ENCODE results near the gene GALNT16. TPM values are rescaled to one million over a fixed set of nuclear protein-coding genes. Genes with fewer than 3 reads are reported as not detected.

GALNT16 gene
- total and polyA plus RNA-seq, 2 donors (not counting 1 experiment from before 2014, with no cell fraction given): 0.09 to 3.4 TPM

DNA sequence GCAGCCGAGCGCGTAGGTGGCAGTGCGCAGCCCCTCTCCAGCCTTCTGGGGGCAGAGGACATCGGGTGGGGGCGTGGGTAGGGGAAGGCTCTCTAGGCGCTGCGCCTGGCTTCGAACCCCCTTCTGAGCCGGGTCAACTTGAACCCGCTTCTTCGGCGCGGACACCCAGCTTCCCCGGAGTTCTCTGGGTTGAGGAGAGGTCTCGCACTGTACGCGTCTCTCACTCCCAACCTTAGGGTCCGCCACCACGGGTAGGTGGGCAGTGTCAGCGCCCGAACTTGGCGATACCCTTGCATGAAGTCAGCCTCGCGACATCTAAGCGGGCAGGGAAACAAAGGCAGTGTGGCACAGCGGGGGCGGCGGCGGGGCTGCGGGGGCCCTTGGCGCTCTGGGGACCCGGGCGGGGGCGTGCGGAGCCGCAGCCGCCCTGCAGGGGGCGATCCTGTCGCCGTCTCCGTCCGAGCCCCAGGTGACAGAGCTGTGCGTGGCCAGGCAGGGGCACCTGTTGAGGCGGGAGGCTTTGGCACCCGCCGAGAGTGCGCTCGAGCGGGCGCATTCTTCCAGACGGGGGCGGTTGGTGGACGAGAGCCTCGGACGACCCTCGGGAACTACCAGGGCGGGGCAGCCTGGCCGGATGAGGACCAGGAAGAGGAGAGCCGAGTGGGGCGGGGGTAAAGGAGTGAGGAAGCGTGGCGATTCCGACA is 1.1 kb downstream of the GALNT16 start:
- no peaks in the 10 kb centered on the region for H4K20me1 ChIP-seq (ENCODE audit: control insufficient read depth, insufficient read depth, low read length, poor library complexity, severe bottlenecking)
- H3K27me3 Mint-ChIP-seq: peaks cover 58% of the 10 kb centered on the region
- no peaks in the 10 kb centered on the region for H3K9me3 Mint-ChIP-seq (ENCODE audit: insufficient read depth)
- H3K27ac ChIP-seq (ENCODE audit: low read length in 2 of 2): no peak overlapping the region
- H3K4me2 ChIP-seq (replicated peaks; ENCODE audit: low read depth, low read length, poor library complexity, severe bottlenecking): peak overlapping the region; percentile 81
- H3K4me1 Mint-ChIP-seq: peaks cover 14% of the 10 kb centered on the region
- ATAC-seq (ENCODE audit: low read depth) (peak; percentile 79), DNase-seq (peak; percentile 60)
- intact Hi-C loops (cut with micrococcal nuclease): loop anchor here (1.0 kb wide), 1 partner anchor 199 kb away; no protein-coding TSS in a partner anchor
- peaks cover 0 to 75% (median 19%) of the 10 kb centered on the region in 4 experiments for H3K27me3 ChIP-seq (replicated peaks in 1 of 4; ENCODE audit: control extremely low read depth in 1 of 4, control insufficient read depth in 3 of 4, insufficient read depth in 4 of 4, low read length in 3 of 4)
- peak overlapping the region; percentile 78 for H3K4me3 Mint-ChIP-seq
- peak overlapping the region; percentile 60 for H2AFZ ChIP-seq (ENCODE audit: insufficient read depth, low read depth, low read length, poor library complexity, severe bottlenecking)
- TF ChIP-seq, protein P1, sequence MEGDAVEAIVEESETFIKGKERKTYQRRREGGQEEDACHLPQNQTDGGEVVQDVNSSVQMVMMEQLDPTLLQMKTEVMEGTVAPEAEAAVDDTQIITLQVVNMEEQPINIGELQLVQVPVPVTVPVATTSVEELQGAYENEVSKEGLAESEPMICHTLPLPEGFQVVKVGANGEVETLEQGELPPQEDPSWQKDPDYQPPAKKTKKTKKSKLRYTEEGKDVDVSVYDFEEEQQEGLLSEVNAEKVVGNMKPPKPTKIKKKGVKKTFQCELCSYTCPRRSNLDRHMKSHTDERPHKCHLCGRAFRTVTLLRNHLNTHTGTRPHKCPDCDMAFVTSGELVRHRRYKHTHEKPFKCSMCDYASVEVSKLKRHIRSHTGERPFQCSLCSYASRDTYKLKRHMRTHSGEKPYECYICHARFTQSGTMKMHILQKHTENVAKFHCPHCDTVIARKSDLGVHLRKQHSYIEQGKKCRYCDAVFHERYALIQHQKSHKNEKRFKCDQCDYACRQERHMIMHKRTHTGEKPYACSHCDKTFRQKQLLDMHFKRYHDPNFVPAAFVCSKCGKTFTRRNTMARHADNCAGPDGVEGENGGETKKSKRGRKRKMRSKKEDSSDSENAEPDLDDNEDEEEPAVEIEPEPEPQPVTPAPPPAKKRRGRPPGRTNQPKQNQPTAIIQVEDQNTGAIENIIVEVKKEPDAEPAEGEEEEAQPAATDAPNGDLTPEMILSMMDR (IDR thresholded peaks at IDR 0.05): peak; percentile 65
- TF ChIP-seq EZH2 (IDR thresholded peaks at IDR 0.05; ENCODE audit: borderline replicate concordance, insufficient read depth, low read depth, low read length, poor library complexity, severe bottlenecking): no peak
- no peaks in the 10 kb centered on the region for H3K36me3 ChIP-seq (replicated peaks in 1 of 2; ENCODE audit: control extremely low read depth in 1 of 2, control insufficient read depth in 1 of 2, extremely low read depth in 1 of 2, insufficient read depth in 2 of 2, low read length in 1 of 2)
- 2% methylated on average over 57 of the region's 64 CpGs for WGBS (ENCODE audit: insufficient coverage)
- no peak overlapping the region for H3K27ac Mint-ChIP-seq
- CTCF ChIA-PET: interaction anchor here (0.9 to 3.0 kb wide), 4 partner anchors 19 to 199 kb away, joined by 3 to 25 read pairs (median 8); no protein-coding TSS in a partner anchor
- peak overlapping the region; percentile 51 for H3K9ac ChIP-seq (ENCODE audit: low read length)
- H3K4me3 ChIP-seq (ENCODE audit: control extremely low read depth in 1 of 5, extremely low read depth in 1 of 5, insufficient read depth in 1 of 5, low read depth in 2 of 5, low read length in 4 of 5): peak overlapping the region in 3 of 5 experiments; percentile 18 to 50 (median 37)
- H3K79me2 ChIP-seq (ENCODE audit: control insufficient read depth, insufficient read depth, low read length): no peaks in the 10 kb centered on the region
- POLR2A ChIA-PET: no interaction called here
- peaks cover 12 to 24% of the 10 kb centered on the region in 2 donors for H3K4me1 ChIP-seq (ENCODE audit: control insufficient read depth in 2 of 2, insufficient read depth in 2 of 2, low read length in 2 of 2)
- H3K9me3 ChIP-seq (ENCODE audit: control extremely low read depth in 1 of 3, control insufficient read depth in 2 of 3, insufficient read depth in 1 of 3, low read length in 2 of 3): no peaks in the 10 kb centered on the region

DNA sequence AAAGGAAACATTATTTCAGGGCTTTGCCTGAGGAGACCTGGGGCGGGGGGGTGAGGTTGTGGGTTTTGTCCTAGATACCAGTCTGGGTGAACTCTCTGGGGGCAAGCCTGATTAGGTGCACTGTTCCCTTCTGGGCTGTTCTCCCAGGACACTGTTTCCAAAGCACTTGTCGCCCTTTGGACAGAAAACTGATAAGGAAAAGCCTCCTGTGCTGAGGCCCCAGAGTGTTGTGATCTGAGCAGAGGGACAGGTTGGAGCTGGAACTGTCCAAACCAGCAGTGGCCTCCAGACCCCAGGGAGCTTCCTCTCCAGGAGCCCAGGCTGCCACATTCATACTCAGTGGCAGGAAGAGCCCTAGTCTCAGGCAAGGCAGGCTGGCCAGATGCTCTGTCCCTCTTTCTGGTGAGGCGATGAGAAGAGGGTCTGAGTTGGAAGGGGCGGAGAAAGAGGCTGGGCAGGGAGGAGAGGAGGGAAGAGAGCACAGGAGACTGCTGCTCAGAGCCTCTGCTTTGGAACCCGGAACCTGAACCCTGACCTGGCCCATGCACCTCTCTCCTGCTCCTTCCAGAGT is 1.9 kb downstream of the GALNT16 start:
- Mint-ChIP-seq H3K27ac (no peak overlapping the region), H3K4me1 (peaks cover 14% of the 10 kb centered on the region), H3K9me3 (ENCODE audit: insufficient read depth) (no peaks in the 10 kb centered on the region), H3K4me3 (peak overlapping the region; percentile 78), H3K27me3 (peaks cover 57% of the 10 kb centered on the region)
- DNase-seq (no peak), ATAC-seq (ENCODE audit: low read depth) (no peak)
- intact Hi-C loops (cut with micrococcal nuclease): loop anchor here (1.0 kb wide), 1 partner anchor 198 kb away; no protein-coding TSS in a partner anchor
- no peaks in the 10 kb centered on the region for H3K9me3 ChIP-seq (ENCODE audit: control extremely low read depth in 1 of 3, control insufficient read depth in 2 of 3, insufficient read depth in 1 of 3, low read length in 2 of 3)
- H4K20me1 ChIP-seq (ENCODE audit: control insufficient read depth, insufficient read depth, low read length, poor library complexity, severe bottlenecking): no peaks in the 10 kb centered on the region
- peak overlapping the region; percentile 51 for H3K9ac ChIP-seq (ENCODE audit: low read length)
- WGBS (ENCODE audit: insufficient coverage): 34% methylated on average over 2 of the region's 5 CpGs
- peak overlapping the region; percentile 81 for H3K4me2 ChIP-seq (replicated peaks; ENCODE audit: low read depth, low read length, poor library complexity, severe bottlenecking)
- no peaks in the 10 kb centered on the region for H3K36me3 ChIP-seq (replicated peaks in 1 of 2; ENCODE audit: control extremely low read depth in 1 of 2, control insufficient read depth in 1 of 2, extremely low read depth in 1 of 2, insufficient read depth in 2 of 2, low read length in 1 of 2)
- peaks cover 0 to 68% (median 19%) of the 10 kb centered on the region in 4 experiments for H3K27me3 ChIP-seq (replicated peaks in 1 of 4; ENCODE audit: control extremely low read depth in 1 of 4, control insufficient read depth in 3 of 4, insufficient read depth in 4 of 4, low read length in 3 of 4)
- H3K79me2 ChIP-seq (ENCODE audit: control insufficient read depth, insufficient read depth, low read length): no peaks in the 10 kb centered on the region
- no peak overlapping the region for H3K27ac ChIP-seq (ENCODE audit: low read length in 2 of 2)
- peak overlapping the region in 1 of 5 experiments; percentile 50 for H3K4me3 ChIP-seq (ENCODE audit: control extremely low read depth in 1 of 5, extremely low read depth in 1 of 5, insufficient read depth in 1 of 5, low read depth in 2 of 5, low read length in 4 of 5)
- ChIA-PET CTCF (interaction anchor here (0.9 to 3.0 kb wide), 4 partner anchors 20 to 198 kb away, joined by 3 to 25 read pairs (median 8); no protein-coding TSS in a partner anchor), POLR2A (no interaction called here)
- H3K4me1 ChIP-seq (ENCODE audit: control insufficient read depth in 2 of 2, insufficient read depth in 2 of 2, low read length in 2 of 2): peaks cover 12 to 24% of the 10 kb centered on the region in 2 donors
- TF ChIP-seq, protein P1 (IDR thresholded peaks at IDR 0.05): no peak
- TF ChIP-seq EZH2 (IDR thresholded peaks at IDR 0.05; ENCODE audit: borderline replicate concordance, insufficient read depth, low read depth, low read length, poor library complexity, severe bottlenecking): no peak
- H2AFZ ChIP-seq (ENCODE audit: insufficient read depth, low read depth, low read length, poor library complexity, severe bottlenecking): peak overlapping the region; percentile 60
